SK-N-SH (cell line): ENCODE measurements around the gene MTURN. TPM values are rescaled to one million over a fixed set of nuclear protein-coding genes. Genes with fewer than 3 reads are reported as not detected.

ENCODE experiments used
- CTCF ChIA-PET: fragments of 300-600, 350-600 bp; formaldehyde crosslinking; extraction: SDS; loops from one replicate; lab custom pipeline; 2021; lab: Yijun Ruan, JAX
- POLR2A ChIA-PET: fragments of 350-600 bp; sonication (Branson Sonifier 250); formaldehyde crosslinking; extraction: SDS; loops from one replicate; lab custom pipeline; 2020; ENCODE audit warnings: antibody characterized with exemption, inconsistent platforms; lab: Yijun Ruan, JAX
- DNase-seq: peaks from one replicate; pipeline ENCODE4 v3.0.0; 2012
- H2AFZ ChIP-seq: fragments of 200-600 bp; sonication (generic); 2 replicates; pipeline ENCODE4 v1.8.1; 2016; ENCODE audit warnings: antibody characterized with exemption, mild to moderate bottlenecking, low read depth
- H3F3A ChIP-seq: fragments of 200-600 bp; sonication (generic); replicated peaks from 2 replicates; pipeline ENCODE3; 2016; ENCODE audit warnings: antibody characterized with exemption, mild to moderate bottlenecking; ENCODE audit not compliant: insufficient read depth
- H3K27ac ChIP-seq, 2 experiments: fragments of 200-500 bp in 1 of 2; fragments of 200-600 bp in 1 of 2; sonication (Bioruptor generic) in 1 of 2; sonication (generic), shearing (Covaris generic) in 1 of 2; 2 replicates each; pipeline versions ENCODE4 v1.5.1 to v1.6.1; 2014 to 2016; ENCODE audit warnings: low read depth in 2 of 2, inconsistent platforms in 1 of 2, low read length in 1 of 2, mild to moderate bottlenecking in 1 of 2, mixed read lengths in 1 of 2
- H3K27me3 ChIP-seq: fragments of 200-600 bp; sonication (generic), shearing (Covaris generic); 2 replicates; pipeline ENCODE4 v1.6.1; 2016; ENCODE audit warnings: mixed run types; ENCODE audit not compliant: insufficient read depth
- H3K36me3 ChIP-seq, 2 experiments: fragments of 200-500 bp in 1 of 2; fragments of 200-600 bp in 1 of 2; sonication (Bioruptor generic) in 1 of 2; sonication (generic) in 1 of 2; replicated peaks in 1 of 2; 2 replicates each; pipeline versions ENCODE3 to v1.5.1; 2014 to 2016; ENCODE audit warnings: low read length in 1 of 2, mild to moderate bottlenecking in 1 of 2; ENCODE audit not compliant: insufficient read depth in 2 of 2, control insufficient read depth in 1 of 2
- H3K4me1 ChIP-seq, 2 experiments: fragments of 200-500 bp in 1 of 2; fragments of 200-600 bp in 1 of 2; sonication (Bioruptor generic) in 1 of 2; sonication (generic), shearing (Covaris generic) in 1 of 2; 2 replicates each; pipeline versions ENCODE4 v1.5.1 to v1.6.1; 2014 to 2016; ENCODE audit warnings: low read depth in 1 of 2, low read length in 1 of 2, mixed run types in 1 of 2; ENCODE audit not compliant: insufficient read depth in 2 of 2, control insufficient read depth in 1 of 2
- H3K4me2 ChIP-seq: fragments of 200-600 bp; sonication (generic), shearing (Covaris generic); 2 replicates; pipeline ENCODE4 v1.6.1; 2017; ENCODE audit warnings: mixed run types
- H3K4me3 ChIP-seq, 2 experiments: fragments of 200-500 bp in 1 of 2; fragments of 200-600 bp in 1 of 2; sonication (Bioruptor generic) in 1 of 2; sonication (generic), shearing (Covaris generic) in 1 of 2; 2 replicates each; pipeline versions ENCODE4 v1.5.1 to v1.8.1; 2014 to 2016; ENCODE audit warnings: low read depth in 2 of 2, inconsistent platforms in 1 of 2, low read length in 1 of 2, mild to moderate bottlenecking in 1 of 2, mixed read lengths in 1 of 2, moderate library complexity in 1 of 2
- H3K79me2 ChIP-seq: fragments of 200-600 bp; sonication (generic); 2 replicates; pipeline ENCODE4 v1.8.1; 2017; ENCODE audit warnings: mild to moderate bottlenecking; ENCODE audit not compliant: insufficient read depth
- H3K9ac ChIP-seq: fragments of 200-600 bp; sonication (generic); 2 replicates; pipeline ENCODE4 v1.6.1; 2017; ENCODE audit warnings: mixed run types
- H3K9me2 ChIP-seq: fragments of 200-600 bp; sonication (generic); 2 replicates; pipeline ENCODE4 v1.6.1; 2017; ENCODE audit warnings: mixed run types
- H3K9me3 ChIP-seq: fragments of 200-600 bp; sonication (generic); 2 replicates; pipeline ENCODE4 v1.6.1; 2017; ENCODE audit warnings: mixed run types, mild to moderate bottlenecking, moderate library complexity
- H4K20me1 ChIP-seq: fragments of 200-600 bp; sonication (generic); 2 replicates; pipeline ENCODE4 v1.6.1; 2017; ENCODE audit warnings: mild to moderate bottlenecking, mixed run types; ENCODE audit not compliant: insufficient read depth
- CHD2 ChIP-seq: fragments of 150-350 bp; IDR thresholded peaks from 2 replicates; pipeline ENCODE4 v1.6.1; 2018; ENCODE audit warnings: low read length; ENCODE audit not compliant: partially characterized antibody
- FOXJ3 ChIP-seq: sonication (generic); formaldehyde crosslinking; IDR thresholded peaks from 2 replicates; pipeline ENCODE4 v1.5.1; 2020; ENCODE audit warnings: mild to moderate bottlenecking, missing genetic modification reagents
- FOXM1 ChIP-seq: IDR thresholded peaks from 2 replicates; pipeline ENCODE4 v1.4.0; 2012; ENCODE audit warnings: low read depth, mild to moderate bottlenecking
- GATA2 ChIP-seq: sonication (generic); formaldehyde crosslinking; IDR thresholded peaks from 2 replicates; pipeline ENCODE4 v1.5.0; 2020; ENCODE audit warnings: mild to moderate bottlenecking, missing genetic modification reagents
- JUND ChIP-seq: IDR thresholded peaks from 2 replicates; pipeline ENCODE4 v1.4.0; 2012
- MAX ChIP-seq: IDR thresholded peaks from 2 replicates; pipeline ENCODE4 v1.4.0; 2012; ENCODE audit warnings: low read depth
- MXI1 ChIP-seq: IDR thresholded peaks from 2 replicates; pipeline ENCODE4 v1.6.1; 2012; ENCODE audit warnings: mild to moderate bottlenecking, low read depth, low read length, improper control_type of control experiment
- POLR2AphosphoS5 ChIP-seq: IDR thresholded peaks from 2 replicates; pipeline ENCODE4 v1.6.1; 2012; ENCODE audit warnings: low read depth, low read length
- RAD21 ChIP-seq: IDR thresholded peaks from 2 replicates; pipeline ENCODE4 v1.6.1; 2012; ENCODE audit warnings: mild to moderate bottlenecking, low read length
- RCOR1 ChIP-seq: fragments of 150-350 bp; IDR thresholded peaks from 2 replicates; pipeline ENCODE4 v1.6.1; 2017; ENCODE audit warnings: antibody characterized with exemption, low read length
- RXRA ChIP-seq: IDR thresholded peaks from 2 replicates; pipeline ENCODE4 v1.4.0; 2012; ENCODE audit warnings: low read depth, mild to moderate bottlenecking, borderline replicate concordance
- TCF12 ChIP-seq: IDR thresholded peaks from 2 replicates; pipeline ENCODE4 v1.4.0; 2012
- TEAD4 ChIP-seq: IDR thresholded peaks from 2 replicates; pipeline ENCODE4 v1.4.0; 2012; ENCODE audit warnings: mild to moderate bottlenecking, borderline replicate concordance; ENCODE audit not compliant: insufficient read depth
- USF1 ChIP-seq: IDR thresholded peaks from 2 replicates; pipeline ENCODE4 v1.4.0; 2012; ENCODE audit warnings: low read depth, borderline replicate concordance
- polyA plus RNA-seq, 3 experiments: library from polyadenylated mRNA; depleted of rRNA; stranded (reverse); fragments of >200 nt; gene quantifications; 2 replicates each; pipeline ENCODE4 v1.2.3, GENCODE V29; 2012
- TF ChIP-seq, protein P1 (sequence below): fragments of 150-350 bp; IDR thresholded peaks from 2 replicates; pipeline ENCODE4 v1.6.1; 2016; ENCODE audit warnings: mild to moderate bottlenecking, low read depth, low read length
- TF ChIP-seq, protein P2 (sequence below): IDR thresholded peaks from 2 replicates; pipeline ENCODE4 v1.4.0; 2012; ENCODE audit warnings: low read depth, borderline replicate concordance
- TF ChIP-seq, protein P3 (sequence below): IDR thresholded peaks from 2 replicates; pipeline ENCODE4 v1.6.1; 2012; ENCODE audit warnings: mild to moderate bottlenecking, low read depth, low read length, moderate library complexity

Gene MTURN
- polyA plus RNA-seq, 1 of the 3 experiments (the other 2 are of a cell fraction) = 9.0 TPM

DNA sequence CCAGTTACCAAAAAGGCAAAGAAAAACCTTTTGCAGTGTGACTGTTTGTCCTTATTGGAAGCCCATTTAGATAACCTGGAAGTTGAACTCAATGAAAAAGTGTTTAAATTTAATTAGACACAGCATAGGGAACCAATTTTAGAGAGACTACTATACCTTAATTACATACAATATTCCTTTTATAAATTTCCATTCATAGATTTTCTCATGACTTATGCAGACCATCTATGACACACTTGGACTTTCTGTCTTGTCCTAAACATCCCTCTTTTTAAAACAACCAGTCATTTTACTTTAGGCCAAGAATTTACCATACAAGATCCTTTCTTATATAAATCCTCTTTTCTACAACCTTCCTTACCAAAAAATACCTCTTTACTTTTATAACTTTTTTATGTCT, 61.6 kb downstream of the MTURN start:
- no peak overlapping the region for H3K9ac ChIP-seq

More for the DNA sequence above, 61.6 kb downstream of the MTURN start:
- H3F3A ChIP-seq = no peaks in the 10 kb centered on the region
- no peak overlapping the region for H3K4me3 ChIP-seq
- POLR2A ChIA-PET = no interaction called here
- H3K4me1 ChIP-seq = no peaks in the 10 kb centered on the region
- no peaks in the 10 kb centered on the region for H3K27me3 ChIP-seq
- no peaks in the 10 kb centered on the region for H3K36me3 ChIP-seq
- H2AFZ ChIP-seq = no peak overlapping the region
- CTCF ChIA-PET = no interaction called here
- no peak for DNase-seq
- no peaks in the 10 kb centered on the region for H4K20me1 ChIP-seq
- H3K9me2 ChIP-seq = no peaks in the 10 kb centered on the region
- H3K4me2 ChIP-seq = no peak overlapping the region
- no peak for TF ChIP-seq USF1
- no peak for TF ChIP-seq RAD21
- TF ChIP-seq, protein P1, sequence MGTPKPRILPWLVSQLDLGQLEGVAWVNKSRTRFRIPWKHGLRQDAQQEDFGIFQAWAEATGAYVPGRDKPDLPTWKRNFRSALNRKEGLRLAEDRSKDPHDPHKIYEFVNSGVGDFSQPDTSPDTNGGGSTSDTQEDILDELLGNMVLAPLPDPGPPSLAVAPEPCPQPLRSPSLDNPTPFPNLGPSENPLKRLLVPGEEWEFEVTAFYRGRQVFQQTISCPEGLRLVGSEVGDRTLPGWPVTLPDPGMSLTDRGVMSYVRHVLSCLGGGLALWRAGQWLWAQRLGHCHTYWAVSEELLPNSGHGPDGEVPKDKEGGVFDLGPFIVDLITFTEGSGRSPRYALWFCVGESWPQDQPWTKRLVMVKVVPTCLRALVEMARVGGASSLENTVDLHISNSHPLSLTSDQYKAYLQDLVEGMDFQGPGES = no peak
- TF ChIP-seq MAX = no peak
- TF ChIP-seq, protein P2, sequence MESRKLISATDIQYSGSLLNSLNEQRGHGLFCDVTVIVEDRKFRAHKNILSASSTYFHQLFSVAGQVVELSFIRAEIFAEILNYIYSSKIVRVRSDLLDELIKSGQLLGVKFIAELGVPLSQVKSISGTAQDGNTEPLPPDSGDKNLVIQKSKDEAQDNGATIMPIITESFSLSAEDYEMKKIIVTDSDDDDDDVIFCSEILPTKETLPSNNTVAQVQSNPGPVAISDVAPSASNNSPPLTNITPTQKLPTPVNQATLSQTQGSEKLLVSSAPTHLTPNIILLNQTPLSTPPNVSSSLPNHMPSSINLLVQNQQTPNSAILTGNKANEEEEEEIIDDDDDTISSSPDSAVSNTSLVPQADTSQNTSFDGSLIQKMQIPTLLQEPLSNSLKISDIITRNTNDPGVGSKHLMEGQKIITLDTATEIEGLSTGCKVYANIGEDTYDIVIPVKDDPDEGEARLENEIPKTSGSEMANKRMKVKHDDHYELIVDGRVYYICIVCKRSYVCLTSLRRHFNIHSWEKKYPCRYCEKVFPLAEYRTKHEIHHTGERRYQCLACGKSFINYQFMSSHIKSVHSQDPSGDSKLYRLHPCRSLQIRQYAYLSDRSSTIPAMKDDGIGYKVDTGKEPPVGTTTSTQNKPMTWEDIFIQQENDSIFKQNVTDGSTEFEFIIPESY = no peak
- TF ChIP-seq TCF12 = no peak
- no peak for TF ChIP-seq RXRA
- TF ChIP-seq TEAD4 = no peak
- TF ChIP-seq FOXM1 = no peak
- no peak for TF ChIP-seq JUND
- TF ChIP-seq, protein P3, sequence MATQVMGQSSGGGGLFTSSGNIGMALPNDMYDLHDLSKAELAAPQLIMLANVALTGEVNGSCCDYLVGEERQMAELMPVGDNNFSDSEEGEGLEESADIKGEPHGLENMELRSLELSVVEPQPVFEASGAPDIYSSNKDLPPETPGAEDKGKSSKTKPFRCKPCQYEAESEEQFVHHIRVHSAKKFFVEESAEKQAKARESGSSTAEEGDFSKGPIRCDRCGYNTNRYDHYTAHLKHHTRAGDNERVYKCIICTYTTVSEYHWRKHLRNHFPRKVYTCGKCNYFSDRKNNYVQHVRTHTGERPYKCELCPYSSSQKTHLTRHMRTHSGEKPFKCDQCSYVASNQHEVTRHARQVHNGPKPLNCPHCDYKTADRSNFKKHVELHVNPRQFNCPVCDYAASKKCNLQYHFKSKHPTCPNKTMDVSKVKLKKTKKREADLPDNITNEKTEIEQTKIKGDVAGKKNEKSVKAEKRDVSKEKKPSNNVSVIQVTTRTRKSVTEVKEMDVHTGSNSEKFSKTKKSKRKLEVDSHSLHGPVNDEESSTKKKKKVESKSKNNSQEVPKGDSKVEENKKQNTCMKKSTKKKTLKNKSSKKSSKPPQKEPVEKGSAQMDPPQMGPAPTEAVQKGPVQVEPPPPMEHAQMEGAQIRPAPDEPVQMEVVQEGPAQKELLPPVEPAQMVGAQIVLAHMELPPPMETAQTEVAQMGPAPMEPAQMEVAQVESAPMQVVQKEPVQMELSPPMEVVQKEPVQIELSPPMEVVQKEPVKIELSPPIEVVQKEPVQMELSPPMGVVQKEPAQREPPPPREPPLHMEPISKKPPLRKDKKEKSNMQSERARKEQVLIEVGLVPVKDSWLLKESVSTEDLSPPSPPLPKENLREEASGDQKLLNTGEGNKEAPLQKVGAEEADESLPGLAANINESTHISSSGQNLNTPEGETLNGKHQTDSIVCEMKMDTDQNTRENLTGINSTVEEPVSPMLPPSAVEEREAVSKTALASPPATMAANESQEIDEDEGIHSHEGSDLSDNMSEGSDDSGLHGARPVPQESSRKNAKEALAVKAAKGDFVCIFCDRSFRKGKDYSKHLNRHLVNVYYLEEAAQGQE = no peak
- TF ChIP-seq CHD2 = no peak
- no peak for TF ChIP-seq GATA2 (CRISPR knock-in tag)
- TF ChIP-seq MXI1 = no peak
- no peak for TF ChIP-seq POLR2AphosphoS5
- no peak for TF ChIP-seq RCOR1
- TF ChIP-seq FOXJ3 (CRISPR knock-in tag) = no peak
- H3K79me2 ChIP-seq = no peaks in the 10 kb centered on the region
- H3K9me3 ChIP-seq = 0 out of 2 replicates have a peak, but pooled peaks cover 4% of the 10 kb centered on the region
- H3K27ac ChIP-seq = no peak overlapping the region
